NCI-H1930 (cell line): ENCODE data around the gene UQCC3.
"Not testable (repeated sequence)": the region's sequence is repeated elsewhere in the genome, so short reads cannot be mapped to it uniquely, and the experiment has no call there.

Experiments
- DNase-seq, 2 experiments: peaks; one replicate each; lab custom pipeline; 2025; lab: John Stamatoyannopoulos, UW

The UQCC3 gene

GRCh38 chr11:62671608-62672389 lies at the start of gene UQCC3, which contains the start of gene LBHD1:
Gene UQCC3 (plus strand): TSS chr11:62671673. CDS start chr11:62671746, 73 bp downstream.
Gene LBHD1 (minus strand): TSS chr11:62672267. CDS start chr11:62670031, 2,236 bp downstream.
- peak; percentile 81 to 85 for DNase-seq

DNA sequence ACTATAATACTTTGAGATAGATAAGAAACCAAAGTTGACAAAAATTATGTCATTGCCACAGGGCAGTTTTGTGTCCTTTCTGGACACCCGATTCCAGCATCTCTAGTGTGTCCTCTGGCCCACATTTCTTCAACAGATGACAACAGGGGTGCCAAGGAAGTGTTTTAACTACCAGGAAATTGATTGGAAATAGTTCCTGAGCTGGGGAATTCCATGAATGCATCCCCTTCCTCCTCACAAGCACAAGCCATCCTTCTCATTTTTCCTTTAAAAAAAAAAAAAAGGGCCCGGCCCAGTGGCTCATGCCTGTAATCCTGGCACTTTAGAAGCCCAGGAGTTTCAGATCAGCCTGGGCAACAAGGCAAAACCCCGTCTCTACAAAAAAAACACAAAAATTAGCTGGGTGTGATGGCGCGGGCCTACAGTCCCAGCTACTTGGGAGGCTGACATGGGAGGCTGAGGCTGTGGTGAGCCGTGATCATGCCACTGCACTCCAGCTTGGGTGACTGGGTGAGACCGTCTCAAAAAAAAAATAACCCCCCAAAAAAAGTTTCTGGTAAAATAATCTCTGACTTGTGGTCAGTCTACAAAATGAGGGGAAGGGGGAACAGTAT lies 48.9 kb upstream of the UQCC3 start:
- DNase-seq = no peak

- no peak for DNase-seq
Measured at GRCh38 chr11:62627713-62628112, 43.8 kb upstream of the UQCC3 start.

- no peak for DNase-seq
Measured at GRCh38 chr11:62632492-62632891, 39.0 kb upstream of the UQCC3 start.

GRCh38 chr11:62644220-62644619 lies 27.3 kb upstream of the UQCC3 start:
- DNase-seq = no peak

DNA sequence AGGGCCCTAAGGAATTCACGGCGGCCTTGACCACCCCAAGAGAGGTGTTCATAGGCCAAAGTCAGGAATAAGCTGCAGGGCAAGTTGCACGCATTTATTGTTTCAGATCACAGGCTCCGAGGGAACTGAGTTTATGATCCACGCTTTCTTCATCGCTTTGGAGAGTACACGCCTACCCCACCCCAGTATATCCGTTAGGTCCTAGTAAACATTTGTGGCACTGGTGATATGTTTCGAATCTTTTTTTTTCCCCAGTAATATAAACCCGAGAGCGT lies 25.9 kb upstream of the UQCC3 start:
- DNase-seq = no peak

GRCh38 chr11:62645946-62646824 lies 25.3 kb upstream of the UQCC3 start, which contains the start of gene GANAB:
Gene GANAB (minus strand): TSS chr11:62646613. CDS start chr11:62646599, 14 bp downstream.
- peak; percentile 96 to 97 for DNase-seq

GRCh38 chr11:62646825-62647608 lies 24.5 kb upstream of the UQCC3 start:
- DNase-seq = no peak

DNA sequence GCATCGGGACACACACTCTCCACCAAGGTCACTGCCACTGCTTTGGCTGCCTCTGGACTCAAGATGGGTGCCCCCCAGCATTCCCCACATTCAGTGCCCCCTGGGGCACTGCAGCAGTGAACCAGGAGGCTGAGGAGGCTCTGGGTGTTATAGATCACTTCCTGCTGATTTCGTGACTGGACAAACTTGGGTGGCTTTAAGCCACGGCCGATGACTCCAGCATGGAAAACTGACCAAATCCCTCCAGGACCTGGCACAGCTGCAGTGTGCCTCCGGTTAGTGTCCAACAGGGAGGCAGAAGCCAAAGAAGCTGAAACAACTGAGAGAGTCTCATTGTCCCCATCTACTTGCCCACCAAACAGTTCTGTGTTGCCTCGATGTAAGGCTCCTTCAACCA lies 23.9 kb upstream of the UQCC3 start:
- DNase-seq = no peak

DNA sequence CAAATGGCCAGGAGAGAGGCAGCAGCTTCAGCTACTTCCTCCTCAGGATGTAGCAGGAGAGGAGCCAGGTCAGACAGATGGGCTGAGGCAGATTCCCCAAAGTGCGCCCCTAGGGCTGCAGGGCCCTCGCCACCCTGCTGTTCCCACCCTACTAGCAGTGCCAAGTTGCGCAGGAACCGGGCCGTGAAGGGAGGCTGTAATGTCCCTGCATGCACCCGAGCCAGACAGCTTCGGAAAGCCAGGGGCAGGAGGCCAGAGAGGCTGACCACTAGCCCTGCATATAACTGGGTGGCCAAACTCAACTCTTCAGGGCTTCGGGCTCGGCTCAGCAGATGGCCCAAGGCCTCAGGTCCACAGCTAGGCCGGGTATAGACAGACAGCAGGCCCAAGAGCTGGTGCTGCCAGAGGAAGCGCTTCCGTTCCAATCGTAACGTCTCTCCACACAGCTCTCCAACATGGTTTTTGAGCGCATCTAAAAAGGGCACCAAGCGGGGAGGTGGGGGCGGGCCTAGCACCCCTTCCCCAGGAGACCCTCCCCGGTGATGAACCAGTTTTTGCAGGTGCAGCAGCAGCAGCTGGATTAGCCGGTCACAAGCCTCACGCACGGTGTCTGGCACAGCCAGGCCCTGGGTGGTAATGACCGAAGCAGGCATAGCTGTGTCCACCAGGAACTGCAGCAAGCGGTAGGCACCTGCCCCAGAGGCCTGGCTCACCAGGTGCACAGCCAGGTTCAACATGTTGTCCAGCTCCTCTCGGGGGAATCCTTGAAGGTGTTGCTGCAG lies 23.1 kb upstream of the UQCC3 start:
- DNase-seq = no peak

GRCh38 chr11:62648967-62649364 lies 22.5 kb upstream of the UQCC3 start:
- DNase-seq = no peak

- DNase-seq = no peak
Measured at GRCh38 chr11:62649486-62649885, 22.0 kb upstream of the UQCC3 start.

- not testable (repeated sequence) for DNase-seq
Measured at GRCh38 chr11:62650283-62650682, 21.2 kb upstream of the UQCC3 start.

GRCh38 chr11:62652161-62653006 lies 19.1 kb upstream of the UQCC3 start:
- DNase-seq = no peak

GRCh38 chr11:62654297-62654696 lies 17.2 kb upstream of the UQCC3 start:
- DNase-seq = no peak

DNA sequence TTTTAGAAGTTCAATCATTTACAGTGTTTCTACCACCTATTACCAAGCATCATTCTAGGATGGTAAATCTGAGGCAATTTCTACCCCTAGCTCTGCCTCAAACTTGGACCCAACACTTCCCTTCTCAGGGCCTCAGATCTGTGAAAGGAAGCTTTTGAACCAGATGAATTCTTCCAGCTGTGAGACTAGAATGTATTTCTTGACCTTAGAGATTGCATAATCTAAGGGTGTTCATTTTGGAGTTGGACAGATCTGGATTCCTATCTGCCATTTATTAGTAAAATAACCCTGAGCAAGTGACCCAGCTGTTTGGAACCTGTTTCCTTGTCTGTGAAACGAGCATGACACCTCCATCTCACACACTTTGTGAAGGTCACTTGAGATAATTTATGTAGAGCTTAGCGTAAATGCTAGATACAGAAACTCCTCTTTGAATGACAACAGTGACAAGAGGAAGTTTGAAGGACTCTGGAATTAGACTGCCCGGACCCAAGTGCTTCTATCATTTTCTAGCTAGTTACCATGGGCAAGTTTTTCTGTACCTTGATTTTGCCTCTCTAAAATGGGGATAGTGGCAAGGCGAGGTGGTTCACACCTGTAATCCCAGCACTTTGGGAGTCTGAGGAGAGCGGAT lies 14.6 kb upstream of the UQCC3 start:
- DNase-seq = no peak

GRCh38 chr11:62664405-62665074 lies 6.9 kb upstream of the UQCC3 start:
- DNase-seq = peak; percentile 42 to 55

GRCh38 chr11:62665075-62665598 lies 6.3 kb upstream of the UQCC3 start, which contains the start of the genes C11orf98 and CSKMT:
Gene C11orf98 (minus strand): TSS chr11:62665210. CDS start chr11:62665169, 41 bp downstream.
Gene CSKMT (plus strand): TSS chr11:62665312. CDS start chr11:62665880, 568 bp downstream.
- peak; percentile 81 to 92 for DNase-seq
